ENCODE results near the gene AKAP1. TPM values are rescaled to one million over a fixed set of nuclear protein-coding genes. Genes with fewer than 3 reads are reported as not detected.

The AKAP1 gene
- polyA plus RNA-seq, 2 of the 4 experiments (the other 2 are of a cell fraction) = 45.8 to 48.0 TPM

DNA sequence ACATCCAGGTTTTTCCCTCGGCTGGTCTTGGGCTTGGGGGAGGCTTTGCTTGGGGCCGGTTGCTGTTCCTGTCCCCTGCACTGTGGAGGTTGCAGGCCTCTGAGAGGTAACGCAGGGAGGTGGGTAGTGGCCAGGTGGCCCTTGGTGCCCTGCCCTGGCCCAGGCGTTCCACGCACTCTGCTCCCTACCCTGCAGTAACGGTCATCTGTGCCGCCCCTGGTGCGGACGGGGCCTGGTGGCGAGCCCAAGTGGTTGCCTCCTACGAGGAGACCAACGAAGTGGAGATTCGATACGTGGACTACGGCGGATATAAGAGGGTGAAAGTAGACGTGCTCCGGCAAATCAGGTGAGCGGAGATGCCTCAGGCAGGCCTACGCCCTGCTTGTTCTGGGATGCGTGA lies 30.9 kb downstream of the AKAP1 start (continued):
- TF ChIP-seq CBX2 (IDR thresholded peaks at IDR 0.05; ENCODE audit: borderline replicate concordance, low read depth) = no peak
- TF ChIP-seq HEYL (CRISPR knock-in tag; IDR thresholded peaks at IDR 0.05) = no peak
- no peak for TF ChIP-seq CHD2 (IDR thresholded peaks at IDR 0.05; ENCODE audit: low read length, partially characterized antibody)
- no peak for TF ChIP-seq HOXA7 (CRISPR knock-in tag; IDR thresholded peaks at IDR 0.05)

DNA sequence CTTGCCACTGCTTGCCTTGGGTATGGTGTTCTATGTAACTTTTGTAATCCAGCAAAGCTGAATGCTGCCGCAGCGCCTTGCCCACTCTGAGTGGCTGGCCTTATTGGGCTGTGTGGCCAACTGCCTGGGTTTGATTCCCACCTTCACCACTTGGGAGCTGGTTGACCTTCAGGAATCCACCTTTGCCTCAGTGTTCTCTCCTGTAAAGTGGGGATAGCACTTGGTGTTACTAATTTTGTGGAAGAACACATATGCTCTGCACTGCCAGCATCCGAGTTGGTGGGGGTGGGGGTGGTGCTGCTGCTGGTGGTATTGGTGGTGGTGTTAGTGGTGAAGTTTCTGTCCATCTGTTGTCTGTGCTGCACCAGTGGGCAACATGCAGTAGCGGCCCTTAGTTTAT lies 32.8 kb downstream of the AKAP1 start:
- no peak for ATAC-seq
- FAIRE-seq = no peak
- Histone ChIP-seq H3K9me3 (no peaks in the 10 kb centered on the region), H3K4me2 (no peak overlapping the region), H3K4me1 (0 out of 3 replicates have a peak, but pooled peaks cover 4% of the 10 kb centered on the region), H3K4me3 (no peak overlapping the region), H3K27ac (no peak overlapping the region)
- CTCF ChIA-PET = interaction anchor here (0.7 to 7.6 kb wide), 7 partner anchors 9 to 715 kb away, joined by 3 to 77 read pairs (median 3); no protein-coding TSS in a partner anchor
- no peak for TF ChIP-seq MAZ (IDR thresholded peaks at IDR 0.05; ENCODE audit: borderline replicate concordance, low read depth, low read length)
- TF ChIP-seq, protein P1, sequence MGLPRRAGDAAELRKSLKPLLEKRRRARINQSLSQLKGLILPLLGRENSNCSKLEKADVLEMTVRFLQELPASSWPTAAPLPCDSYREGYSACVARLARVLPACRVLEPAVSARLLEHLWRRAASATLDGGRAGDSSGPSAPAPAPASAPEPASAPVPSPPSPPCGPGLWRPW (IDR thresholded peaks at IDR 0.05) = no peak
- TF ChIP-seq HOXB5 (CRISPR knock-in tag; IDR thresholded peaks at IDR 0.05) = no peak
- TF ChIP-seq RAD21 (conservative IDR thresholded peaks at IDR 0.05 in 1 of 2, IDR thresholded peaks at IDR 0.05 in 1 of 2) = no peak
- TF ChIP-seq FOSL2 (IDR thresholded peaks at IDR 0.05) = no peak
- TF ChIP-seq FOSL2 (CRISPR knock-in tag; IDR thresholded peaks at IDR 0.05) = no peak
- no peak for TF ChIP-seq EHMT2 (IDR thresholded peaks at IDR 0.05; ENCODE audit: low read depth)
- TF ChIP-seq HDAC2 (IDR thresholded peaks at IDR 0.05) = no peak
- TF ChIP-seq KDM5A (IDR thresholded peaks at IDR 0.05) = no peak
- no peak for TF ChIP-seq NR3C1 (IDR thresholded peaks at IDR 0.05)
- TF ChIP-seq CBX8 (IDR thresholded peaks at IDR 0.05) = no peak
- TF ChIP-seq, protein P2, sequence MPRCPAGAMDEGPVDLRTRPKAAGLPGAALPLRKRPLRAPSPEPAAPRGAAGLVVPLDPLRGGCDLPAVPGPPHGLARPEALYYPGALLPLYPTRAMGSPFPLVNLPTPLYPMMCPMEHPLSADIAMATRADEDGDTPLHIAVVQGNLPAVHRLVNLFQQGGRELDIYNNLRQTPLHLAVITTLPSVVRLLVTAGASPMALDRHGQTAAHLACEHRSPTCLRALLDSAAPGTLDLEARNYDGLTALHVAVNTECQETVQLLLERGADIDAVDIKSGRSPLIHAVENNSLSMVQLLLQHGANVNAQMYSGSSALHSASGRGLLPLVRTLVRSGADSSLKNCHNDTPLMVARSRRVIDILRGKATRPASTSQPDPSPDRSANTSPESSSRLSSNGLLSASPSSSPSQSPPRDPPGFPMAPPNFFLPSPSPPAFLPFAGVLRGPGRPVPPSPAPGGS (IDR thresholded peaks at IDR 0.05) = no peak
- no peak for TF ChIP-seq RCOR1 (IDR thresholded peaks at IDR 0.05; ENCODE audit: low read depth, low read length)
- no peak for TF ChIP-seq POLR2A (IDR thresholded peaks at IDR 0.05; ENCODE audit: low read length)
- TF ChIP-seq EP300 (IDR thresholded peaks at IDR 0.05) = no peak
- TF ChIP-seq RARB (CRISPR knock-in tag; IDR thresholded peaks at IDR 0.05) = no peak
- TF ChIP-seq ZFP36 (IDR thresholded peaks at IDR 0.05; ENCODE audit: borderline replicate concordance, partially characterized antibody) = no peak
- no peak for TF ChIP-seq RNF2 (IDR thresholded peaks at IDR 0.05; ENCODE audit: borderline replicate concordance, low read depth)
- no peak for TF ChIP-seq JUNB (IDR thresholded peaks at IDR 0.05)
- no peak for TF ChIP-seq BHLHE40 (IDR thresholded peaks at IDR 0.05; ENCODE audit: low read depth, low read length)
- 96% methylated on average over 4 of the region's 4 CpGs for WGBS (ENCODE audit: missing lambda C conversion rate)
- POLR2A ChIA-PET = no interaction called here
- no peak for DNase-seq (ENCODE audit: low read depth in 1 of 2, low spot score in 1 of 2)

DNA sequence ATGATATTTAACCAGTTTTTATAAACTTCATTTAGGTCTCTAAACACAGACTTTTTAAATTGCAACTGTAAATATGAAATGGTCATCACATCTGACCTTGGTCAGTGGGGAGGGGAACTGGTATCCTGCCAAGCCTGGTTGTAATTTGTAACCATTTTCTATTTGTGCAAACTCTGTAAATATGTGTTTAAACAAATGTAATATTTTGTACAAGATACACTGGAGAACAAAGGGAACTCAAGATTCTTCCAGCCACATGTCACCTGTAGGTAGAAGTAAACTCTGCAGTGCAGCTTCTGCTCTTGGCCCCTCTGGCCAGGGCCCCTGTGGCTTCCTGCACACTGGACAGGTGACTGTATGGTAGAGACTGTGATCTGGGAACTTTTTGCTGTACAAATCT lies 35.8 kb downstream of the AKAP1 start:
- ChIA-PET CTCF (interaction anchor here (0.6 to 7.6 kb wide), 28 partner anchors 8 to 1018 kb away, joined by 3 to 77 read pairs (median 4); no protein-coding TSS in a partner anchor), POLR2A (no interaction called here)
- Histone ChIP-seq H3K4me1 (0 out of 3 replicates have a peak, but pooled peaks cover 4% of the 10 kb centered on the region), H3K4me3 (no peak overlapping the region), H3K9me3 (no peaks in the 10 kb centered on the region), H3K27ac (no peak overlapping the region), H3K4me2 (no peak overlapping the region)
- ATAC-seq = no peak
- FAIRE-seq = no peak
- DNase-seq (ENCODE audit: low read depth in 1 of 2, low spot score in 1 of 2) = no peak
- TF ChIP-seq CHD4 (IDR thresholded peaks at IDR 0.05; ENCODE audit: borderline replicate concordance) (no peak), HOXB13 (CRISPR knock-in tag; IDR thresholded peaks at IDR 0.05; ENCODE audit: low read depth) (no peak), CBX2 (IDR thresholded peaks at IDR 0.05; ENCODE audit: borderline replicate concordance, low read depth) (no peak), BHLHE40 (IDR thresholded peaks at IDR 0.05; ENCODE audit: low read depth, low read length) (no peak), RAD21 (conservative IDR thresholded peaks at IDR 0.05 in 1 of 2, IDR thresholded peaks at IDR 0.05 in 1 of 2) (no peak), HDAC2 (IDR thresholded peaks at IDR 0.05) (no peak), NR3C1 (IDR thresholded peaks at IDR 0.05) (no peak), POLR2AphosphoS2 (conservative IDR thresholded peaks at IDR 0.05; ENCODE audit: low read length) (no peak), MAFK (IDR thresholded peaks at IDR 0.05; ENCODE audit: partially characterized antibody) (no peak), CBX8 (IDR thresholded peaks at IDR 0.05) (no peak), NFE2L2 (conservative IDR thresholded peaks at IDR 0.05; ENCODE audit: low read length) (no peak), EHMT2 (IDR thresholded peaks at IDR 0.05; ENCODE audit: low read depth) (no peak), GATA3 (IDR thresholded peaks at IDR 0.05; ENCODE audit: borderline replicate concordance) (no peak), NPAS2 (CRISPR knock-in tag; IDR thresholded peaks at IDR 0.05; ENCODE audit: borderline replicate concordance) (no peak), KDM5A (IDR thresholded peaks at IDR 0.05) (no peak), HOXB5 (CRISPR knock-in tag; IDR thresholded peaks at IDR 0.05) (no peak), JUN (IDR thresholded peaks at IDR 0.05) (no peak), RARB (CRISPR knock-in tag; IDR thresholded peaks at IDR 0.05) (no peak)
- TF ChIP-seq, protein P3, sequence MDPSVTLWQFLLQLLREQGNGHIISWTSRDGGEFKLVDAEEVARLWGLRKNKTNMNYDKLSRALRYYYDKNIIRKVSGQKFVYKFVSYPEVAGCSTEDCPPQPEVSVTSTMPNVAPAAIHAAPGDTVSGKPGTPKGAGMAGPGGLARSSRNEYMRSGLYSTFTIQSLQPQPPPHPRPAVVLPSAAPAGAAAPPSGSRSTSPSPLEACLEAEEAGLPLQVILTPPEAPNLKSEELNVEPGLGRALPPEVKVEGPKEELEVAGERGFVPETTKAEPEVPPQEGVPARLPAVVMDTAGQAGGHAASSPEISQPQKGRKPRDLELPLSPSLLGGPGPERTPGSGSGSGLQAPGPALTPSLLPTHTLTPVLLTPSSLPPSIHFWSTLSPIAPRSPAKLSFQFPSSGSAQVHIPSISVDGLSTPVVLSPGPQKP (IDR thresholded peaks at IDR 0.05; ENCODE audit: low read depth, low read length) = no peak
- TF ChIP-seq, protein P2 (IDR thresholded peaks at IDR 0.05) = no peak
